AG08396 (cell line): ENCODE data around the gene APOH.

Experiments
- DNase-seq: peaks from one replicate; pipeline ENCODE4 v3.0.0; 2012; ENCODE audit warnings: low spot score, mixed read lengths

Gene APOH

GRCh38 chr17:66192378-66192687, 36.9 kb downstream of the APOH start:
- DNase-seq: no peak

DNA sequence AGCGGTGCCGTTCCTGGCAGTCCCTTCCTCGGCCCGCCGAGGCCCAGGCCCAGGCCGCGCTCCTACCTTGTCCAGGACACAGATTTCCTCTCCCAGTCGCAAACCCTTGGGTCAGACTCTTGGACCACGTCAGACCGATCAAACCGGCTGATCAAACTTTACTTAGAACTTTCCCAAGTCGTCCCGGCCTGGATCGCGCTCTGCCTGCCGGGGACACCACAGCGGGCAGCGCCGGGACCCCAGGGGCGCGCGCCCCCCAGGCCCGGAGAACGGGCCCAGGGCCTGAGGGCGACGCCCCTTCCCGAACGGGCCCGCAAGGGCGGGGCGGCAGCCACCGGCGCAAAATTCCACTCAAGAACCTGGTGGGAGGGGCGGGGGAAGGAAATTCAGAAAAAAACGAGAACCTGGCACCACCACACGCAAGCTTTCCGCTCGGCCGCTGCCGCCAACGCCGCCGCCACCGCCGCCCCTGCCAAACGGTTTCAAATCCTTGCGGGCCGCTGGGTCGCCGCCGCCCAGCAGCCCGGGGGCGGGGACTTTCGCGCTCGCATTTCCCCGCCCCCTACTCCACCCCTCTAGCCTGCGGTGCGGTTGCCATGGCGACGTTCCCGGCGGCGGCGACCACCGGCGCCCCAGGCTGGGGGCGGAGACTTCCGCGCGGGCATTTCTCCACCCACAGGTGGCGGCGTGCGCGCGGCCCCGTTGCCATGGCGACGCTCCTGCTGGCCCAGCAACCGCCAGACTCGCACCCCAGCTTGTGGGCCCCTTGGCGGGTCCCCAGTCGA, 37.4 kb downstream of the APOH start, which contains the start of gene CEP112:
Gene CEP112 (minus strand): TSS at position 541 of the 785 bp plus-strand sequence.
- peak; percentile 94 for DNase-seq

- peak; percentile 55 for DNase-seq
Measured at GRCh38 chr17:66190738-66191592, 38.2 kb downstream of the APOH start.

DNA sequence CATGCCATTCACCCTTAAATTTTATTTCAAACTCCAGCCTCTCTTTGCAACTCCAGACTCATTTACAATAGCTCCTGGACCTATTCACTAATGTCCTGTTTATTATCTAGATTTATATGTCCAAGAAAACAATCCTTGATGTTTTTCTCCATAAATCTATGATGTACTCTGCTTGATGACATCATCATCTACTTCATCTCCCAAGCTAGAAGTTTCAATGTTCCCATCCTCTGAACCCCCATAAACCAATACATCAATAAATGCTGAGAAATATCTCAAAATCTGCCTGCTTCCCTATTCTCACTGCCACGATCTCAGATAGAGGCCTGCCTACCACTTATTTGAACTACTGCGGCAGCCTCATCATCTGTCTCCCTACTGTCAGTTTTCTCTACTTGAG, 41.5 kb downstream of the APOH start:
- DNase-seq: no peak

- no peak for DNase-seq
Measured at GRCh38 chr17:66185862-66186261, 43.4 kb downstream of the APOH start.

DNA sequence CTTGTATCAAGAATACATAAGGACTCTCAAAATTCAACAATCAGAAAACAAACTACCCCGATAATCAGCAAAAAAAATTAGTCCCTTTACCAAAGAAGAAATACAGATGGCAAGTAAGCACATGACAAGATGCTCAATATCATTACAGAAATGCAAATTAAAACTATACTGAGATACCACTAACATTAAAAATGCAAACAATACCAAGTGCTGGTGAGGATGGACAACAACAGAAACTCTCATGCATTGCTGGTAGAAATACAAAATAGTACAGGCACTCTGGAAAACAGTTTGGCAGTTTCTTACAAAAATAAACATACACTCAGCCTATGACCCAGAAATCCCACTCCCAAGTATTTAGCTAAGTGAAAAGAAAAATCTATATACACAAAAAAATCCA, 44.8 kb downstream of the APOH start:
- no peak for DNase-seq

DNA sequence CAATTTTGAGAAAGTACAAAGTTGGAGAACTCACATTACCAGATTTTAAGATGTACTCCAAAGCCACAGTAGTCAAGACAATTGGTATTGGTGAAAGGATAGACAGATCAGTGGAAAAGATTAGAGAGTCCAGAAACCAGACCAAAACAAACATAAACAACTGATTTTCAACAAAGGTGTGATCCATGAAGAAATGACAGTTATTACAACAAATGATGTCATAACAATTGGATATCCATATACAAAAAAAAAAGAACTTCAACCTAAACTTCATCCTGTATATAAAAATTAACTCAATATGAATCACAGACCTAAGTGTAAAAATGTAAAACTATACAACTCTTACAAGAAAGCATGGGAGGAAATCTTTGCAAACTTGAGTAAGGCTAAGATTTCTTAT, 45.7 kb downstream of the APOH start:
- no peak for DNase-seq

DNA sequence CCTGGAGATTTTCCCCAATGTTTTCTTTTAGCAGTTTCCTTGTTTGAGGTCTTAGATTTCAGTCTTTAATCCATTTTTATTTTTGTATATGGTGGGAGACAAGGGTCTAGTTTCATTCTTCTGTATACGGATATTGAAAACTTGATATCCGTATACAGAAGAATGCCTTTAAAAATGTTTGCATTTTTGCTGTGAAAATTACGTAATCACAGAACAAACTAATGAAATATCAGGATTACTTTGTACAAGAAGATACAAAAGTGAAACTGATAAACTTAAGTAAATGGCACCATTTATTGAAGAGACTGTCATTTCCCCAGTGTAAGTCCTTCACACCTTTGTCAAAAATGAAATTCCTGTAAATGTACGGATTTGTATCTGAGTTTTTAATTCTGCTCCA, 50.6 kb downstream of the APOH start:
- DNase-seq: no peak

DNA sequence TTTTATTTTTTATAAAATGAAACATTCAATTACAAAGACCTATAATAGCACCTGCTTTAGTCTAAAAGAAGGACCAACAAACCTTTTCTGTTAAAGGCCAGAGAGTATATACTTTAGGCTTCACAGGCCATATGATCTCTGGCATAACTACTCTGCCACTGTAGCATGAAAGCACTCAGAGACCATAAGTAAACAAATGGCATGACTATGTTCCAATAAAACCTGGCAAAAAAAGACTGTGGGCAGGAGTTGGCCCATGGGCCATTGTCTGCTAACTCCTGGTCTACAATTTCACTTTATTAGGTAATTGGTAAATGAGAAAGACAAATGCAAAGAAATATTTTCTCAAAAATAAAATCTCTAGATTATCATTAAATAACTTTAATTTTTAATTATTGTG, 52.2 kb downstream of the APOH start:
- no peak for DNase-seq

- DNase-seq: no peak
Measured at GRCh38 chr17:66175892-66176291, 53.3 kb downstream of the APOH start.

GRCh38 chr17:66172691-66173223, 56.5 kb downstream of the APOH start:
- DNase-seq: no peak

DNA sequence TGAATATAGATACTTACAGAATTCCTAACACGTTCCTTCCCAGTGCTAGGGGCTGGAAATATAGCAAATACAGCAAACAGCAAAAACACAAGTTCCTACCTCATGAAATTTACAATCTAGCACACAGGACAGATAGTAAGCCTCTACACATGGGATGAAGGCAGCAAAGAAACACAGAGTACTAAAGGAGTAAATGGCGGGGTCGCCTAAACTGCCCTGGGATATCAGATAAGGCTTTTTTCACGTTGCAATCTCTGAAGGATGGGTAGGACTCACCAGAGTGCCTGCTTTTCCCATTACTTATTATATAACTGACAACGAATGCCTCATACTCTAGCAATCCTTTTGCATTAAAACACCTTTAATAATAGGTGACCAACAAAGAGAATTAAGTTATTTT, 57.1 kb downstream of the APOH start:
- DNase-seq: no peak

DNA sequence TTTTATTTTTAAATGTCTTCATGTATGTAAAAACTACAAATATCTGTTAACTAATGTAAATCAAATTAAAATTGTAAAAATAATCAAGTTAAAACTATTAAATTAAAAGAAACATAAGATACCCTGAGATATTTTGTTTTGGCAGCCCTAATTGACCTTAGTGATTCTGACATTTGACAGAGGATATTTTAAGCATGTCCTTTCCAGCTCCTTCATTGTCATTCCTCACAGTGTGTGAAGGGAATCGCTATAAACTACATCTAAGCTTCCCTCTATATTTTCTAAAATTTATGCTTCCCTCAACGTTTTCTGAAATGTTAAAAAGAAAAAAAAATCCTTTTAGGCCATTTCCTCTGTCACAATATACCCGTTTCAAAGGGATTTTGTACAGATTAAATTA, 57.5 kb downstream of the APOH start:
- DNase-seq: no peak

DNA sequence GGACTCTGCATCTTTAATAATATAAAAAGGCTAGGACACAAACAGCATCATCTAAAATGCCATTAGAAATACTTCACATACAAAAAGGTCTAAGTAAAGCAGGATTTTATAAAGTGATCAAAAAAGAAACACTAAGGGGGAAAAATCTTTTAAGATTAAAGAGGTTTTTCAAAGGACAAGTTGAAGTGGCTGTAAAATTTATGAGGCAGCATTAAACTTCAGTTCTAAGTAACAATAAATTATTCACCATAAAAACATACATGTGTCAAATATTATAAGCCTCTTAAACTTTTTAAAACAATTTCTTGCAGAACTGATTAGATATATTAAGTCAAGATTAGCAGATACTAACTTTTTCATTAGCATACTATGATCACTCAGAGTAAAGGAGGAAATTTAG, 58.0 kb downstream of the APOH start:
- no peak for DNase-seq

DNA sequence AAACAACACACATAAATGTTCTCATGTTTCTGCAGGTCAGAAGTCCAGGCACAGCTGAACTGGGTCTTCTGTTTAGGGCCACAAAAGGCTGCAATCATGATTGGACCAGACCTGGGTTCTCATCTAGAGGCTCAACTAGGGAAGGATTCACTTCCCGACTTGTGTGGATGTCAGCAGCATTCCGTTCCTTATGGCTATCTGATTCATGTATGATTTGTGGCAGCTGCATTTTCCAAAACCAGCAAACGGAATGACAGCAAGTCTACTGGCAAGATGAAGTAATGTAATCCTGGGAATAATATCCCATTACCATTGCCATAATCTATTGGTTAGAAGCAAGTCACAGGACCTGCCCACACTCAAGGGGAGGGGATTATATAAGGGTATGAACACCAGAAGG, 59.4 kb downstream of the APOH start:
- DNase-seq: no peak

GRCh38 chr17:66167189-66167815, 61.9 kb downstream of the APOH start:
- DNase-seq: no peak

GRCh38 chr17:66165537-66166123, 63.6 kb downstream of the APOH start:
- peak; percentile 47 for DNase-seq
